ENCODE data around the gene PRSS33.
A peak's percentile ranks its signal among the peaks of the same experiment; 100 is the strongest.

PRSS33 gene

DNA sequence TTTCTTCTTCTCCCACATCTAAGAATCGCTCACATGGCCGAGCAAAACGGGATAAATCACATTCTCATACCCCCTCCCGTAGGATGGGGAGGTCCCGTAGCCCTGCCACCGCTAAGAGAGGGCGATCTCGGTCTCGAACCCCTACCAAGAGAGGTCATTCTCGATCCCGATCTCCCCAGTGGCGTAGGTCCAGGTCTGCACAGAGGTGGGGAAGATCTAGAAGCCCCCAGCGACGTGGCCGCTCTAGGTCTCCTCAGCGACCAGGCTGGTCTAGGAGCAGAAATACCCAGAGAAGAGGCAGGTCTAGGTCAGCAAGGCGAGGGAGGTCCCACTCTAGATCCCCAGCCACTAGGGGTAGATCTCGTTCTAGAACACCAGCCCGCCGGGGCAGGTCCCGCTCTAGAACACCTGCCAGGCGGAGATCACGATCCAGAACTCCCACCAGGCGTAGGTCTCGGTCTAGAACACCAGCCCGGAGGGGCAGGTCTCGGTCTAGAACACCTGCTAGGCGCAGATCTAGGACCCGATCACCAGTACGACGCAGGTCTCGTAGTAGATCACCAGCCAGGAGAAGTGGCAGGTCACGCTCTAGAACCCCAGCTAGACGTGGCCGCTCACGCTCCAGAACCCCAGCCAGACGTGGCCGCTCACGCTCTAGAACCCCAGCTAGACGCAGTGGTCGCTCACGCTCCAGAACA, 25.3 kb downstream of the PRSS33 start:
- DNase-seq: no peak

DNA sequence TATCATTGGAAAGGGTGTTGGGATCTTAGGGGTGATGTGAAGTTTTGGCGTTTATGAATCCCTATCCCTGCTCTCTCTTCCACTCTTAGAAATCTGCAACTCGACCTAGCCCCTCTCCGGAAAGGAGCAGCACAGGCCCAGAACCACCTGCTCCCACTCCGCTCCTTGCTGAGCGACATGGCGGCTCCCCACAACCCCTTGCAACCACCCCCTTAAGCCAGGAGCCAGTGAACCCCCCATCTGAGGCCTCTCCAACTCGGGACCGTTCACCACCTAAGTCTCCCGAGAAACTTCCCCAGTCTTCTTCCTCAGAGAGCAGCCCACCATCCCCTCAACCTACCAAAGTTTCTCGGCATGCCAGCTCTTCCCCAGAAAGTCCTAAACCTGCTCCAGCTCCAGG, 25.9 kb downstream of the PRSS33 start:
- DNase-seq: no peak

GRCh38 chr16:2757344-2757743, 30.0 kb downstream of the PRSS33 start:
- no peak for DNase-seq

DNA sequence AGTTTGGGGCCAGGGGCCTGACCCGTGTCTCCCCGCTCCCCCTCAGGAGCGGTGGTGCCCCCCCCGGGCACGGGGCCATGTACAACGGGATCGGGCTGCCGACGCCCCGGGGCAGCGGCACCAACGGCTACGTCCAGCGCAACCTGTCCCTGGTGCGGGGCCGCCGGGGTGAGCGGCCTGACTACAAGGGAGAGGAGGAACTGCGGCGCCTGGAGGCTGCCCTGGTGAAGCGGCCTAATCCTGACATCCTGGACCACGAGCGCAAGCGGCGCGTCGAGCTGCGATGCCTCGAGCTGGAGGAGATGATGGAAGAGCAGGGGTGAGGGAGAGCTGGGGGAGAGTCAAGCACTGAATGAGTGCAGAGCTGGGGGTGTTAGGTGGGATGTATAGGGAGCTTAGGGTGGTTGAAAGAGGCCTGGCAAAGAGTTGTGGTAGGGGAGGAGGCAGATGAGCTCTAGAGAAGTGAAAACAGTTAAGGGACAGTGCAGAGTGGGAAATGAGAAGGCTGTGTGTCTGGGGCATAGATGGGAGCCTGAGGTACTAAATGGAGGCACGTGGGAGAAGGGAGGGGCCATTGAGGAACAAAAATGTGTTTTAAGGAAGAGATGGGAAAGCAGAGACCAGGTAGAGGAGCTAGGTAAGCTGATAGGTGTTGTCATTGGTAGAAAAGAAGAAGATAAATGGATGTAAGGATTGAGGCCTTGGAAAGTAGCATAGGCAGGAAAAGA, 30.9 kb downstream of the PRSS33 start:
- DNase-seq: no peak

- no peak for DNase-seq
Measured at GRCh38 chr16:2755158-2755557, 32.2 kb downstream of the PRSS33 start.

DNA sequence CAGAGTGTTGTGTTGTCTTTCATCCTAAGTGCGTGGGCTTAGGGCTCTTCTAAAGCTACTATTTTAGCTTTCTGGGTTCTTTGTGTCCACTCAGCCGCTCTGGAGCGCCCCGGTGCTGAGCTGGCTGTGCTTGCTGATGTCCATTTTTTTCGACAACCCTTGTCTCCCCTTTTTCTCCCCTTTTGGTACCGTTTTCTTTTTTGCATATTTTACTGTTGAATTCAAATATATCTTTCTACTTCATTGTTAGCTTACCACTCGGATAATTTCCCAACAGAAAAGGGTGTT, 33.7 kb downstream of the PRSS33 start:
- DNase-seq: no peak

- peak; percentile 63 for DNase-seq
Measured at GRCh38 chr16:2752850-2753732, 34.3 kb downstream of the PRSS33 start.

DNA sequence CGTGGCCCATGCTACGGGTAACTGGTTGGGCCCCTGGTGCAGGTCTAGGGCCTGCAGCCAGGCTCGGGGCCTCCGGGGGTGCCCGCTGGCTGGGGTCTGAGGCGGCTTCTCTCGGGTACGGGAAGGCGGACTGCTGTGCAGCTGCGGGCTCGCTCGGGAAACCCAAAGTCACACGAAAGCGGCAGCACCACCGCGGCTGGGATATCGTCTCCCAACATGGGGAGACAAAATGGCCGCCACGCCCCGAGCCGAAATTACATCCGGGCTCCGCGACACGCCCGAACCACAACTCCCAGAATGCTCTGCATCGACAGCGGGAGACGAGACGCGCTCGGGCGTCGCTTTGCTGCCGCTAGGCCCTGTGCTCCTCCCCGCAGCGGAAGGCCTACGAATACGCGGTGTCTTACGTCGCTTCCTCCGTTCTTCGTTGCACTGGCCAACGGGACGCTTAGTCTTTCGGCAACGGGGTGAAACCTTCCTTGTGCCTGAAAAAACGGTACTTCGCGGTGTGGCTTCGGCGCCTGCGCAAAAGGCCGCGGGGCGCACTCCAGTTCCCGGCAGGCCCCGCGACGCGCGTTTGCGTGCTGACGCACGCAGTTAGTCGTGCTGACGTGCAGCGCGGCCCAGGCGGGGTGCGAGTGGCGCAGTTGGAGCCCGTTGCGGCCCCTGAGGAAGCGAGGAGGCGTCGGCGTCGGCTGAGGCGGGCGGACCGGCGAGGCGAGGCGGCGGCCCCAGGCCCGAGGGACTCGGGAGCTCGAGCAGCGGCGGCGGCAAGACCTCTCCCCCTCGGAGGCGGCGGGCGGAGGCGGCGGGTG, 35.1 kb downstream of the PRSS33 start, which contains the start of gene SRRM2:
Gene SRRM2, plus strand, starts transcription at position 604 of the 815 bp plus-strand sequence. CDS start 3,727 bp downstream, outside the sequence.
- DNase-seq: peak; percentile 100

DNA sequence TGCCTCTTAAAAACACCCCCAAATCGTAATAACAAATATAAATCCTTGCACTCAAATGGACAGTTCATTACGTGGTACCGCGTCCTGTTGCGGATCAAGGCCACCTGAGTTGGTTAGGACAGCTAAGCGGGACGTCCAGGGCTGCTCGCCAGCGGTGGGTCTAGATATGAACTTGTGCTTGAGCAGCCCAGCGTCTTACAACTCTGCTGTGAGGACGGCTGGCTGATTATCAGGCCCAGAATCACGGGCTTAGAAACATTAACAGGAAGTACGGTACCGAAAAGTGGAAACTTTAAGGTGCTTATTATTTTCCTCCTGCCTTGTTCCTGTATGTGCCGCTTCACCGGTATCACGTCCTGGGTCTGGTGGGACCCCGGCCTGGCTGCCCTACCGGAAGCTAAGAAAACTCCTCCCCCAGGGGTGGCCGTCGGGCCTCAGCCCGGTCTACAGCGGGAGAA, 35.8 kb downstream of the PRSS33 start:
- no peak for DNase-seq

DNA sequence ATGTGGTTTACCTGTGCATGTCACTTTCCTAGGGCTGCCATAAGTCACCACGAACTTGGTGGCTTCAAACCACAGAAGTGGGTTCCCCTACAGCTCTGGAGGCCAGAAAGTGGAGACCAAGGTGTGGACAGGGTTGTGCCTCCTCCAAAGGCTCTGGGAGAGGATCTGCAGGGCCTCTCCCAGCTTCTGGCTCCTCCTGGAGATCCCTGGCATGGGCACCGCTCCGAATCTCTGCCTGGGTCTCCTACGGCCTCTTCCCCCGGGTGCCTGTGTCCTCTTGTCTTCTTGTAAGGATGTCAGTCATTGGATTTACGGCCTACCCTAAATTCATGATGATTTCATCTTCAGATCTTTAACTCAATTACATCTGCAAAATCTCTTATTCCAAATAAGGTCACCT, 37.4 kb downstream of the PRSS33 start:
- DNase-seq: no peak

DNA sequence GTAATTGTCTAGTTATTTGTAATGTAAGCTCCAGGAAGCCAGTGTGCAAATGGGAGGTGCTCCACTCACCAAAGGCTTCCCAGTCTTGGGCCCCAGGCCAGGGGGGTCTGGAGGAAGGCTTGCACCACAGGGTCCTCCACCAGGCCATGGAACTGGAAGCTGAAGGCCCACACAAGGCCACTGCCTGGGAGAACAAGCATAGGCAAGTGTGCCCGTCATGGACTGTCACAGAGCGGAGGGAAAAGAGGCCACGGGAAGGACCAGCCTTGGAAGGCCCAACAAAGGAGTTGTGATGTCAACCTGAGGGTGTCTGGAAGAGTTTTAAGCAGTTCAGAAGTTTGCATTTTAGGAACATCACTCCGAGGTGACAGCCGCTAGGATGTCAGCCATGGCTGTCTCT, 37.9 kb downstream of the PRSS33 start:
- no peak for DNase-seq

DNA sequence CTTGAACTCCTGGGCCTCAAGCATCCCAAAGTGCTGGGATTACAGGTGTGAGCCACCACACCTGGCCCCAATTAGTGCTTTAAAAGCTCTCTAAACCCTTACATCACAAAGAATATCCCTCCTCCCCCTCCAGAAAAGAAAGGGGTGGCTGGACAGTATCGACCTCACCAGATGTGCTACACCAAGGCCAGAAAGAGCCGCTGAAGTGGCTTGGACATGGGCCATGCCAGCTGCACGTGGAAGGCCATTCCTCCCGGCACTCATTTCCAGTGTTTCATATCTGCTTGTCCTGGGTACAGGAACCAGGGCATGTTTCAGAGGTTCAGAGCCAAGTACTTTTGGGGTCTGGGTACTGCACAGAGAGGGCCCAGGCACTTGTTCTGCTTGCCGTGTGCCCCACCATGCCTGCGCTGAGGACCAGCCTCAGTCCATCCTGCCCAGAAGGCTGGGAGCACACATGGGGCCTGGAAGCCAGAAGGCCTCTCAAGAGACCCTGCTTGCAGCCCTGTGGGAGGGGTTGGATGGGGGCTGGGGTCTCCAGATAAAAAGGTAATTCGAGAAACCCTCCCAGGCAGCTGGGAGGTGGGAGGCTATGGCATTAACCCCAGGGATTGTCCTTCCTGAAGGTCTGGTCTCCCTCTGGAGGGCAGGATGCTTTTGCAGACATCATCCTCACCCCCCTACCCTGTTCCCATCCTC, 38.5 kb downstream of the PRSS33 start:
- DNase-seq: no peak

DNA sequence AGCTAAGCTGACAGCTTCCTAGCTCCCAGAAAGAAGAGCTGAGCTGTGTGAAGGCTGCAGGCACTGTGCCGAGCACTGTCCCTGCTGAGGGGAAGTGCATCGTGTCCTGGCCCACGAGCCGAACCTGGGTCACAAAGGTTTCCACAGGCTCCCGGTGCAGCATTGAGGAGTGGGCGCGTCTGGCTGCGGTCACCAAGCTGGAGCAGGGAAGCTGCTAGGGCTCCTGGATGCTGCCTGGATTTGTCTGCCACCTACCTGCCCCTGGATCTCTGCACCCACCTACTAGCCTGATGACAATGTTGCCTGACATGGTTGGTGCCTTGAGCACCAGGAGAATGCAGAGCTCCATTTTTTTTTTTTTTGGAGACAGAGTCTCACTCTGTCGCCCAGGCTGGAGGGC, 41.4 kb downstream of the PRSS33 start:
- DNase-seq: no peak

DNA sequence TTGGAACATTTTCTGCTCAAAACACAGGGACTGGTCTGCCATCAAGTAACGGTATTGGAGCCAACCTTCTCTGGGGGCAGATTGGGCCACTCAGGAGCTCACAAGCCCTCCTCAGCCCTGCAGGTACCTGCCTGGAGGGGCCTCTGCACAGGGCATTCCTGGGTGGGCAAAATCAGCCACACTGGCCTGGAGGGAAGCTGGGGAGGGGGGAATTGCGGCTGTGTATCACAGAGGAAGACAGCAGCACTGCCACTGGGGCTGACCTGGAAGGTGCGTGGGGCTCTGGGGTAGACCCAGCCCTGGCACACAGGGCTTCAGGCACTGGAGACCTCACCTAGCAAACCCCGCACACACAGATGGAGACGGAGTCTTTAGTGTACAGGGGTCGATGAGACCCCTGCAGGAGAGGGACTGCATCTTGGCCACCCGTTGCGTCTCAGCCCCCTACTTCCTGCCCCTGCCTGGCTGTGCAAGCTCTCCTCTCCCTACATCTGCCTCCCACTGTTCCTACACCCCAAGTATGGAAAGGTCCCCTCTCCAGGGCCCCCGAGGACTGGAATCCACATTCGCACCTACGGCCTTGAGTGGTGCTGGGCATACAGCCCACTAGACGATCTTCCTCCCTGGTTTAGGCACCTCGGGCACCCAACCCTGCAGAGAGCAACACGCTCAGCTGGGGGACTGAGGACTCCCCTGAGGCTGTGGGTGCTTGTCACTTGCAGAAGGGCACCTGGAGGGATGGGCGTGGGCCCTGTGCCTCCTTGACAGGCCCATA, 42.1 kb downstream of the PRSS33 start:
- DNase-seq: no peak

DNA sequence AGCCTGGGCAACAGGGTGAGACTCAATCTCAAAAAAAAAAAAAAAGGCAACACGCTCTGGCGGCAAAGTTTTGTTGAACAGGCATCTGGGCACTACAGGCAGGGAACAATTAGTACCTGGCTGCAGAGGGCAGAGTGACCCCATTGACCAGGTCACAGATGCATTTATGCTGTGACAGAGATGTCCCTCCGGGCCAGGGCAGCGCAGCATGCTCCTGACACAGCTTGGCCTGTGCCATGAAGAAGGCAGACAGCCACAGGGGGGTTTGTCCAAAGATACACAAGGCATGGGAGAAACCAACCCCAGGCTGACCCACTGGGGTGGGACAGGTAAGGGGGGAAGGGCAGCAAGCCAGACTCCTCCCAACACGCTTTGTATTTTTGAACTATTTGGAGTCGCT, 42.6 kb downstream of the PRSS33 start:
- DNase-seq: no peak

GRCh38 chr16:2743007-2743810, 44.2 kb downstream of the PRSS33 start:
- DNase-seq: no peak

DNA sequence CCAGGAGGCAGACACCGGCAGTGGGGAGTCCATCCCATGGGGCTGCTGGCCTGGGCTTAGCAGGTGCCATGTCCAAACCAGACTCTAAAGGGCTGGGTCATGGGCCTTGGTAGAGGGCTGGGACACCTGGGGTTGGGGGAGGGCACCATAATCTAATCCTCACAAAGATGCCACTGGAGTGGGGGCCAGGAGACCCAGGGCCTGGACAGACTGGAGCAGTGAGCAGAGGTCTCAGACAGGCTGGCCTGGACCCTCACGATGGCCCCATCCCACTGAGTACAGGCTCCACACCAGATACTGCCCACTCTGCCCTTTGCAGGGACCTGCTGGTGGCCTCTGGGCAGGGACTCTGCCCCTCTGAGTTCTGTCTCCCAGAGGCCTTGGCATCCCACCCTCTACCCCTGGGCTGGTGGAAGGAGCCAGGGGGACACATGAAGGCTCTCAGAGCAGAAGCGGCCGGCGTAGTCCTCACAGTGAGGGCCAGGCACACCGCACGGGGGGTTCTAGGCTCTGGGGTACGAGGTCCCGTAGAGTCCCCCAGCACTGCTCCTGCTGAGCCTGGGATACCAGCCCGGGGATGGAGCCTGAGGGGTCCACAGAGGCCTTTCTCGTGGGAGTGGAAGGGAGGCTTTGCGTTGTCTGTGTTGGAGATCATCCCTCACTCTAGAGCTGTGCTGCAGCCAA, 44.9 kb downstream of the PRSS33 start:
- DNase-seq: no peak

DNA sequence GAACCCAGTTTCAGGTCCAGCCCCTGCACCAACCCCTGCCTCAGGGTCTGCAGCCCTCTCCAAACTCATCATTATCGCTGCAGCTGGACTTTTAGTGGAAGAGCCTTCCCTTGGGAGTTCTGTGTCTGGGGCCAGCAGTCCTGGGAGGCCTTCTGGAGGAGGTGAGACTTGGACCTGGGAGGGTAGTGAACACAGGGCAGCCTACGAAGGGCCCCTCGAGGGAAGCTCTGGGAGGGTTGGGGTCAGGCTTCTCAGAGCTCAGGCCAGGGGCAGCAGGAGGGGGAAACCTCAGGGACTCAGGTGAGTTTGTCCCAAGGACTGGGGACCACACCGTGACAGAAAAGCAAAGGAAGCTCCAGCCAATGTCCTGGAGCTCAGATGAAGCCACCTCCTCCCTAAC, 46.2 kb downstream of the PRSS33 start:
- DNase-seq: no peak

GRCh38 chr16:2740476-2740875, 46.9 kb downstream of the PRSS33 start:
- DNase-seq: no peak
